ENCODE measurements around the gene PEX13.

The PEX13 gene

GRCh38 chr2:60974652-60975051 is 42.9 kb upstream of the PEX13 start:
- Histone ChIP-seq H3F3A (ENCODE audit: low read depth) (no peaks in the 10 kb centered on the region), H3K9me2 (replicated peaks; ENCODE audit: low read depth, low read length) (no peaks in the 10 kb centered on the region), H3K9ac (ENCODE audit: low read depth, low read length, poor library complexity, severe bottlenecking) (no peak overlapping the region), H3K36me3 (ENCODE audit: insufficient read depth, low read length) (no peaks in the 10 kb centered on the region), H3K27me3 (ENCODE audit: insufficient read depth, low read length, poor library complexity, severe bottlenecking) (no peaks in the 10 kb centered on the region), H3K79me2 (ENCODE audit: insufficient read depth, low read length) (no peaks in the 10 kb centered on the region), H2AFZ (ENCODE audit: low read length) (no peak overlapping the region), H3K9me3 (ENCODE audit: insufficient read depth, low read depth, low read length) (no peaks in the 10 kb centered on the region), H3K4me3 (ENCODE audit: low read length, poor library complexity, severe bottlenecking) (no peak overlapping the region), H4K20me1 (ENCODE audit: insufficient read depth, low read length, poor library complexity, severe bottlenecking) (no peaks in the 10 kb centered on the region), H3K4me1 (ENCODE audit: insufficient read depth, low read length, poor library complexity, severe bottlenecking) (peaks cover 6% of the 10 kb centered on the region), H3K4me2 (ENCODE audit: low read depth, low read length, poor library complexity, severe bottlenecking) (no peak overlapping the region)
- TF ChIP-seq CTCF (conservative IDR thresholded peaks at IDR 0.05; ENCODE audit: low read length): no peak
- TF ChIP-seq EZH2phosphoT487 (IDR thresholded peaks at IDR 0.05; ENCODE audit: borderline replicate concordance): no peak

GRCh38 chr2:60976256-60976850 is 41.2 kb upstream of the PEX13 start:
- no peak overlapping the region for H3K4me2 ChIP-seq (ENCODE audit: low read depth, low read length, poor library complexity, severe bottlenecking)
- TF ChIP-seq EZH2phosphoT487 (IDR thresholded peaks at IDR 0.05; ENCODE audit: borderline replicate concordance): no peak
- TF ChIP-seq CTCF (conservative IDR thresholded peaks at IDR 0.05; ENCODE audit: low read length): no peak

GRCh38 chr2:60976875-60977561 is 40.5 kb upstream of the PEX13 start:
- Histone ChIP-seq H3K4me3 (ENCODE audit: low read length, poor library complexity, severe bottlenecking) (no peak overlapping the region), H3K4me1 (ENCODE audit: insufficient read depth, low read length, poor library complexity, severe bottlenecking) (no peaks in the 10 kb centered on the region), H4K20me1 (ENCODE audit: insufficient read depth, low read length, poor library complexity, severe bottlenecking) (no peaks in the 10 kb centered on the region), H3K27me3 (ENCODE audit: insufficient read depth, low read length, poor library complexity, severe bottlenecking) (no peaks in the 10 kb centered on the region), H3K9ac (ENCODE audit: low read depth, low read length, poor library complexity, severe bottlenecking) (no peak overlapping the region), H3K9me3 (ENCODE audit: insufficient read depth, low read depth, low read length) (no peaks in the 10 kb centered on the region), H2AFZ (ENCODE audit: low read length) (no peak overlapping the region), H3K9me2 (replicated peaks; ENCODE audit: low read depth, low read length) (no peaks in the 10 kb centered on the region), H3F3A (ENCODE audit: low read depth) (no peaks in the 10 kb centered on the region), H3K79me2 (ENCODE audit: insufficient read depth, low read length) (no peaks in the 10 kb centered on the region), H3K36me3 (ENCODE audit: insufficient read depth, low read length) (no peaks in the 10 kb centered on the region), H3K4me2 (ENCODE audit: low read depth, low read length, poor library complexity, severe bottlenecking) (no peak overlapping the region)
- no peak for TF ChIP-seq EZH2phosphoT487 (IDR thresholded peaks at IDR 0.05; ENCODE audit: borderline replicate concordance)
- TF ChIP-seq CTCF (conservative IDR thresholded peaks at IDR 0.05; ENCODE audit: low read length): no peak

More at GRCh38 chr2:60976256-60976850, 41.2 kb upstream of the PEX13 start:
- Histone ChIP-seq H3K9me3 (ENCODE audit: insufficient read depth, low read depth, low read length) (no peaks in the 10 kb centered on the region), H3F3A (ENCODE audit: low read depth) (no peaks in the 10 kb centered on the region), H3K27me3 (ENCODE audit: insufficient read depth, low read length, poor library complexity, severe bottlenecking) (no peaks in the 10 kb centered on the region), H3K4me1 (ENCODE audit: insufficient read depth, low read length, poor library complexity, severe bottlenecking) (peaks cover 3% of the 10 kb centered on the region), H3K4me3 (ENCODE audit: low read length, poor library complexity, severe bottlenecking) (no peak overlapping the region), H3K36me3 (ENCODE audit: insufficient read depth, low read length) (no peaks in the 10 kb centered on the region), H2AFZ (ENCODE audit: low read length) (no peak overlapping the region), H3K9ac (ENCODE audit: low read depth, low read length, poor library complexity, severe bottlenecking) (no peak overlapping the region), H3K9me2 (replicated peaks; ENCODE audit: low read depth, low read length) (no peaks in the 10 kb centered on the region), H3K79me2 (ENCODE audit: insufficient read depth, low read length) (no peaks in the 10 kb centered on the region), H4K20me1 (ENCODE audit: insufficient read depth, low read length, poor library complexity, severe bottlenecking) (no peaks in the 10 kb centered on the region)
